ENCODE results near the gene CALCOCO2.

CALCOCO2 gene

DNA sequence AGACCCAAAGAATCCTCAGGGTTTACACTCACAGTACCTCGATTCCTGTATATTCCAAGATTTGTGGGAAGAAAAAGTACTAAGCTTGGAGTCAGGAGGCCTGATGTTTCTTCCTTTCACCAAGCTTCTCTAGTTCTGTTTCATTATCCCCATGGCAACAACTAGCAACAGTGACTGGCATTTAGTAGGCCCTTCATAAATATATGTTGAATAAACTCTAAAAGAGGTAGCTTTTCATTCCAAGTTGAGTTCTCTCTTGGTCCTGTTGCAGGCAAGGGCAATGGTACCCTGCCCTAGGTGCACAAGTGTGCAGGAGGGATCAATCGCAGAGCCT, 76.8 kb downstream of the CALCOCO2 start:
- Histone ChIP-seq H2AFZ (peak overlapping the region; percentile 91), H3K4me2 (ENCODE audit: low read length) (peak overlapping the region; percentile 75), H3K36me3 (ENCODE audit: control insufficient read depth, insufficient read depth, low read length) (no peaks in the 10 kb centered on the region), H3K27me3 (ENCODE audit: control insufficient read depth, insufficient read depth, low read length) (no peaks in the 10 kb centered on the region), H3K4me3 (ENCODE audit: low read depth, low read length) (peak overlapping the region; percentile 69), H3K4me1 (peaks cover 9% of the 10 kb centered on the region), H3K9ac (no peak overlapping the region), H3K27ac (peak overlapping the region; percentile 71), H3K9me3 (ENCODE audit: control insufficient read depth, low read length) (no peaks in the 10 kb centered on the region), H3K79me2 (peaks cover under 1% of the 10 kb centered on the region)
- TF ChIP-seq, protein P1, sequence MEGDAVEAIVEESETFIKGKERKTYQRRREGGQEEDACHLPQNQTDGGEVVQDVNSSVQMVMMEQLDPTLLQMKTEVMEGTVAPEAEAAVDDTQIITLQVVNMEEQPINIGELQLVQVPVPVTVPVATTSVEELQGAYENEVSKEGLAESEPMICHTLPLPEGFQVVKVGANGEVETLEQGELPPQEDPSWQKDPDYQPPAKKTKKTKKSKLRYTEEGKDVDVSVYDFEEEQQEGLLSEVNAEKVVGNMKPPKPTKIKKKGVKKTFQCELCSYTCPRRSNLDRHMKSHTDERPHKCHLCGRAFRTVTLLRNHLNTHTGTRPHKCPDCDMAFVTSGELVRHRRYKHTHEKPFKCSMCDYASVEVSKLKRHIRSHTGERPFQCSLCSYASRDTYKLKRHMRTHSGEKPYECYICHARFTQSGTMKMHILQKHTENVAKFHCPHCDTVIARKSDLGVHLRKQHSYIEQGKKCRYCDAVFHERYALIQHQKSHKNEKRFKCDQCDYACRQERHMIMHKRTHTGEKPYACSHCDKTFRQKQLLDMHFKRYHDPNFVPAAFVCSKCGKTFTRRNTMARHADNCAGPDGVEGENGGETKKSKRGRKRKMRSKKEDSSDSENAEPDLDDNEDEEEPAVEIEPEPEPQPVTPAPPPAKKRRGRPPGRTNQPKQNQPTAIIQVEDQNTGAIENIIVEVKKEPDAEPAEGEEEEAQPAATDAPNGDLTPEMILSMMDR (IDR thresholded peaks at IDR 0.05): no peak

DNA sequence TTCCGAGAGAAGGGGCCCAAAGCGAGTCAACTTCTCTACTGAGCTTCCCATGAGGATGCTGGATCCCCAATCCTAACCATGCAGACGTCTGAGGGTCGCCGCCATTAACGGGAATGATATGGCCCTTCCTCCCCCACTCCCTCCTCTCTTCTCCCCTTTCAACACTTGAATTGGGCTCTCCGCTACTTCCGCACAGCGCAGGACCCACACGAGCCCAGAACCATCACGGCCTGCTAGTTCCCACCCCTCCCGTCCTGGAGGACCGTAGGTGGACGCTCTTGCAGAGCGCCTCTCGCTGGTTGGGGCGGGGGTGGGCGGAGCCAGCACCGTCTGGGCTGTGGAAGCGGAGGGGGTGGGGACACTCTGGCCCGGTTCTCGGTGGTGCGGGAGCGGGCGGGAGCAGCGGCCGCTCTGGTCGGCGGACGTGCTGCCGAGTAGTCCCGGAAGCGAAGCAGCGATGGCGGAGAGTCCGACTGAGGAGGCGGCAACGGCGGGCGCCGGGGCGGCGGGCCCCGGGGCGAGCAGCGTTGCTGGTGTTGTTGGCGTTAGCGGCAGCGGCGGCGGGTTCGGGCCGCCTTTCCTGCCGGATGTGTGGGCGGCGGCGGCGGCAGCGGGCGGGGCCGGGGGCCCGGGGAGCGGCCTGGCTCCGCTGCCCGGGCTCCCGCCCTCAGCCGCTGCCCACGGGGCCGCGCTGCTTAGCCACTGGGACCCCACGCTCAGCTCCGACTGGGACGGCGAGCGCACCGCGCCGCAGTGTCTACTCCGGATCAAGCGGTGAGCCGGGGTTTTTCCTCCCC, 77.4 kb downstream of the CALCOCO2 start, which contains the start of gene UBE2Z:
Gene UBE2Z (plus strand): TSS at position 361 of the 797 bp plus-strand sequence. CDS start 97 bp downstream, at position 458.
- TF ChIP-seq, protein P1 (IDR thresholded peaks at IDR 0.05): peak; percentile 18
- Histone ChIP-seq H3K36me3 (ENCODE audit: control insufficient read depth, insufficient read depth, low read length) (no peaks in the 10 kb centered on the region), H3K4me2 (ENCODE audit: low read length) (peak within 1 kb of the TSS; percentile 75), H3K27ac (peak within 1 kb of the TSS; percentile 71), H3K79me2 (peaks cover 7% of the 10 kb centered on the region), H2AFZ (peak within 1 kb of the TSS; percentile 91), H3K4me1 (peaks cover 9% of the 10 kb centered on the region), H3K27me3 (ENCODE audit: control insufficient read depth, insufficient read depth, low read length) (no peaks in the 10 kb centered on the region), H3K9me3 (ENCODE audit: control insufficient read depth, low read length) (no peaks in the 10 kb centered on the region), H3K9ac (no peak within 1 kb of the TSS), H3K4me3 (ENCODE audit: low read depth, low read length) (peak within 1 kb of the TSS; percentile 69)

DNA sequence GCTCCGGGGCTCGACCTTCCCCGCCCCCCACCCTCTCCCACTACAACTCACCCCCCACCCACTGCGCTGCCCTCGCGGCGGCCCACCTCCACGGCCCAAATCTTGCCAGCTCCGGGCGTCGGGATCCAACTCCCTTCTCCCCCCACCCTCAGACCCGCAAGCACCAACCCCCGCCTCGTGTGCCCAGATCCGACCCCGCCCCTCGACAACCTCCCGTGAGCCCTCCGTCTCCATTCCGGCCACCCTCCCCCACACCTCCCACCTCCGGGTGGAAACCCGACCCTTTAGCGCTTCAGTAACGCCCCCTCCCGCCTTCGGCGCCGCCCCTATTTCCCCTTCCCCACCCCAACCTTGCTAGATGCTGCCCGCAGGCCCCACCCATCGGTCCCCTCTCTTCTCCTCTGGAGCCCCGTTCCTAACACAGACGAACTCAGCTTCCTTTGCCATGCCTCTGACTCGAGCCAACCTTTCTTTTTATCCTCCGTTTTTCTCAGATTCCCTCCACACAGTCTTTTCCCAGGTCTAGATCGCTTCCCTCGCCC, 78.1 kb downstream of the CALCOCO2 start:
- H3K9me3 ChIP-seq (ENCODE audit: control insufficient read depth, low read length): no peaks in the 10 kb centered on the region
- H3K4me2 ChIP-seq (ENCODE audit: low read length): peak overlapping the region; percentile 70
- H3K9ac ChIP-seq: no peak overlapping the region
- peaks cover 9% of the 10 kb centered on the region for H3K4me1 ChIP-seq
- peak overlapping the region; percentile 69 for H3K4me3 ChIP-seq (ENCODE audit: low read depth, low read length)
- H3K79me2 ChIP-seq: peaks cover 10% of the 10 kb centered on the region
- TF ChIP-seq, protein P1 (IDR thresholded peaks at IDR 0.05): no peak
- H2AFZ ChIP-seq: peak overlapping the region; percentile 91
- peak overlapping the region; percentile 71 for H3K27ac ChIP-seq
- H3K36me3 ChIP-seq (ENCODE audit: control insufficient read depth, insufficient read depth, low read length): no peaks in the 10 kb centered on the region
- no peaks in the 10 kb centered on the region for H3K27me3 ChIP-seq (ENCODE audit: control insufficient read depth, insufficient read depth, low read length)

DNA sequence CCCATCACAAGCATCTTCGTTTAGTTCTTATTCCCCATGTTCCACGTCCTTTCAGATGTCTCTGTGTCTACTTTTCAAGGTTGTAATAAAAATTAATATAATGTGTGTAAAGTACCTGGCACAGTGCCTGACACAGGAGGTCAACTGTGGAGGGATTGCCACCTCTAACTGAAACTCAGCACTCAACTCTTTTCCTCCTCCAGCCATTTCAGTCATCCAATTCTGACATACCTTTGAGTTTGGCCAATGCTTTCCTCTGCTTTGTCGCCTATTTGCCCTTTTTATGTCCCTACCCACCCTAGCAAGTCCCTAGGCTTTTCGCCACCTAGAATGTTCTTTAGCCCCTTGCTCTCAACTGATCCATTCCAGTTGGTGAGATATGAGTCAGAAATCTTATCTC, 78.9 kb downstream of the CALCOCO2 start:
- H3K79me2 ChIP-seq: peaks cover 10% of the 10 kb centered on the region
- no peaks in the 10 kb centered on the region for H3K36me3 ChIP-seq (ENCODE audit: control insufficient read depth, insufficient read depth, low read length)
- no peak overlapping the region for H2AFZ ChIP-seq
- peaks cover 9% of the 10 kb centered on the region for H3K4me1 ChIP-seq
- H3K27ac ChIP-seq: no peak overlapping the region
- no peaks in the 10 kb centered on the region for H3K9me3 ChIP-seq (ENCODE audit: control insufficient read depth, low read length)
- TF ChIP-seq, protein P1 (IDR thresholded peaks at IDR 0.05): no peak
- H3K27me3 ChIP-seq (ENCODE audit: control insufficient read depth, insufficient read depth, low read length): no peaks in the 10 kb centered on the region
- no peak overlapping the region for H3K9ac ChIP-seq
- H3K4me2 ChIP-seq (ENCODE audit: low read length): peak overlapping the region; percentile 70
- H3K4me3 ChIP-seq (ENCODE audit: low read depth, low read length): peak overlapping the region; percentile 9
